Colonic mucosa (tissue), 4 donors: ENCODE measurements around the gene FILIP1L. TPM values are rescaled to one million over a fixed set of nuclear protein-coding genes. Genes with fewer than 3 reads are reported as not detected.

Experiments used
- DNase-seq: peaks from one replicate; pipeline ENCODE4 v3.0.0-alpha.2; 2020
- H3K27ac ChIP-seq: fragments of 200-600 bp; one replicate; pipeline ENCODE4 v1.8.0; 2021
- H3K27me3 ChIP-seq: fragments of 200-600 bp; one replicate; pipeline ENCODE4 v1.8.0; 2021
- H3K36me3 ChIP-seq: fragments of 200-600 bp; one replicate; pipeline ENCODE4 v1.8.0; 2021
- H3K4me1 ChIP-seq: fragments of 200-600 bp; one replicate; pipeline ENCODE4 v1.8.0; 2021; ENCODE audit warnings: mild to moderate bottlenecking
- H3K4me3 ChIP-seq: fragments of 200-600 bp; one replicate; pipeline ENCODE4 v1.8.0; 2021
- H3K9ac ChIP-seq, 2 donors: one replicate each; pipeline ENCODE4 v1.7.0; 2013; ENCODE audit warnings: control low read depth in 2 of 2, low read depth in 2 of 2, low read length in 2 of 2
- H3K9me3 ChIP-seq: fragments of 200-600 bp; one replicate; pipeline ENCODE4 v1.8.0; 2021
- intact Hi-C: fragments of 100-400 bp; cut with DNase I; formaldehyde crosslinking; loops from one replicate; pipeline ENCODE4 v1.14.1; 2022
- total RNA-seq, 2 donors: library from RNA; stranded (reverse); fragmentation: NEBNext Ultra II Directional in 1 of 2; extraction: Animal tissue kit (Norgen Biotek cat#: 25700) in 1 of 2; gene quantifications; one replicate each; pipeline ENCODE4 v1.2.1, GENCODE V29; 2021
- TF ChIP-seq, protein P1 (sequence below): fragments of 200-600 bp; IDR thresholded peaks from one replicate; pipeline ENCODE4 v1.8.0; 2022; ENCODE audit warnings: antibody characterized with exemption, mild to moderate bottlenecking
- donor health status: healthy.
- donor health status: DM: no; HTN: no; CAD: no.
- donor health status: DM: no; HTN: no; CAD: no.

Gene FILIP1L
- total RNA-seq, 2 donors from 2014 or later, result 3.7 to 29.0 TPM

DNA sequence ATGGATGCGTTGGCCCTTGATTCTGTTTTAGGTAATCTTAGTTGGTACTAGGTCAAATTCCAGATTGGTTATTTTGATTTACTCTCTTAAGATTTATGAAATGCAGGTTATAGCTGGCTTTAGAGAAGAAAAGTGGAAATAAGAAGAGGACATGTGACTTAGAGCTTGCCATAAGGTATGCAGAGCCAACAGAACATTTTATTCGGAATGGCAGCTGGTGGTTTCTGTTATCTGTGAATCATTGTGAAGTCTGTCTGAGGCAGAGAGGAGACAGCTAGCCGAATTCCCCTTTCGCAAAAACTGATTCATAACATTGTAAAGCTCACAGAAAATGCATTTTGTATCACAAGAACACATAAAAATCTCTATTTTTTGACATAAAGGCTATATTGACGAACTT, 82.1 kb downstream of the FILIP1L start:
- Histone ChIP-seq H3K9ac (no peak overlapping the region), H3K27me3 (no peaks in the 10 kb centered on the region), H3K9me3 (no peaks in the 10 kb centered on the region), H3K27ac (no peak overlapping the region), H3K4me3 (no peak overlapping the region), H3K36me3 (no peaks in the 10 kb centered on the region), H3K4me1 (no peaks in the 10 kb centered on the region)
- TF ChIP-seq, protein P1, sequence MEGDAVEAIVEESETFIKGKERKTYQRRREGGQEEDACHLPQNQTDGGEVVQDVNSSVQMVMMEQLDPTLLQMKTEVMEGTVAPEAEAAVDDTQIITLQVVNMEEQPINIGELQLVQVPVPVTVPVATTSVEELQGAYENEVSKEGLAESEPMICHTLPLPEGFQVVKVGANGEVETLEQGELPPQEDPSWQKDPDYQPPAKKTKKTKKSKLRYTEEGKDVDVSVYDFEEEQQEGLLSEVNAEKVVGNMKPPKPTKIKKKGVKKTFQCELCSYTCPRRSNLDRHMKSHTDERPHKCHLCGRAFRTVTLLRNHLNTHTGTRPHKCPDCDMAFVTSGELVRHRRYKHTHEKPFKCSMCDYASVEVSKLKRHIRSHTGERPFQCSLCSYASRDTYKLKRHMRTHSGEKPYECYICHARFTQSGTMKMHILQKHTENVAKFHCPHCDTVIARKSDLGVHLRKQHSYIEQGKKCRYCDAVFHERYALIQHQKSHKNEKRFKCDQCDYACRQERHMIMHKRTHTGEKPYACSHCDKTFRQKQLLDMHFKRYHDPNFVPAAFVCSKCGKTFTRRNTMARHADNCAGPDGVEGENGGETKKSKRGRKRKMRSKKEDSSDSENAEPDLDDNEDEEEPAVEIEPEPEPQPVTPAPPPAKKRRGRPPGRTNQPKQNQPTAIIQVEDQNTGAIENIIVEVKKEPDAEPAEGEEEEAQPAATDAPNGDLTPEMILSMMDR, result no peak
- intact Hi-C loops, result no loop called here
- DNase-seq, result no peak

DNA sequence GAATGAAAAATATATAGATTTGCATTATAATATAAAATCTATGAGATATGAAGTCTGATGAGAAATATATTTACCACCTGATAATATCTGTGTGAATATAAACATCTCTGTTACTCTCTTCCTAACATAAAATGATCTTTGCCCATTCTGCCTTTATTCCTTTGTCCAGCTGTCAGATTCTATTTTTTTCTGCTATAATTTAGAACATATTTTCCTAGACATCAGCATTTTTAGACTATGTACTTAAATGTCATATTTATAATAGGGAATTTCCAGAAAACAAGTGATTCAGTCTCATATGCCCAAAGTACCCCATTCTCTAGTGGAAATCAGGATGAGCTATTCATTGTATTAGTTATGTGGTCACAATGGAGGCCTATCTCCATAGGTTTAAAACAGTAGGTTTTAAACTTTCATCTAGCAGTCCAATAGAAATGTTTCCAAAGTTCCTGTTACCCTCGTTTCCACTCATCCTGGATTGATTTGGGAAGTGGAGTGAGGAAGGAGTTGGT, 83.3 kb downstream of the FILIP1L start:
- H3K27me3 ChIP-seq, result no peaks in the 10 kb centered on the region
- no peaks in the 10 kb centered on the region for H3K4me1 ChIP-seq
- DNase-seq, result no peak
- intact Hi-C loops, result no loop called here
- TF ChIP-seq, protein P1, result no peak
- H3K4me3 ChIP-seq, result no peak overlapping the region
- no peaks in the 10 kb centered on the region for H3K9me3 ChIP-seq
- H3K36me3 ChIP-seq, result no peaks in the 10 kb centered on the region
- H3K9ac ChIP-seq, result no peak overlapping the region
- no peak overlapping the region for H3K27ac ChIP-seq

DNA sequence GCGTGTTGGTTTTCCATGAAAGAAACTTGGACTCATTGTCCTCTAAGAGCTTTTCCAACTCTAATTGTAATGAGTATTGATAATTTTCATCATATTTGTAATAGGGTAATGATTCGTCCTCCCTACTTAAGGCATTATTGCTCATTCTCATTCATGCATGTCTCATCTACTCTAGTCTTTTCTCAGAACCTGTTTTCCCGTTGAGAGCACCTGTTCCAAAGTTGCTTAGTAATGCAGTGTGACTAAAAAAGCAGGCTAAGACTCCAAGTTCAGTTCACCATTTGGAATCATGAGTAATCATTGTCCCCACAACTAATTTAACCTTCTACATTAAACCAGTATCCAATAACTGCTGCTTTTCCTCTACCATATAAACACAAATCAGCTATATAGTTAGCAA, 84.0 kb downstream of the FILIP1L start:
- H3K27ac ChIP-seq, result no peak overlapping the region
- no peaks in the 10 kb centered on the region for H3K4me1 ChIP-seq
- H3K9ac ChIP-seq, result no peak overlapping the region
- TF ChIP-seq, protein P1, result no peak
- intact Hi-C loops, result no loop called here
- H3K36me3 ChIP-seq, result no peaks in the 10 kb centered on the region
- no peak for DNase-seq
- H3K9me3 ChIP-seq, result no peaks in the 10 kb centered on the region
- H3K27me3 ChIP-seq, result no peaks in the 10 kb centered on the region
- H3K4me3 ChIP-seq, result no peak overlapping the region

DNA sequence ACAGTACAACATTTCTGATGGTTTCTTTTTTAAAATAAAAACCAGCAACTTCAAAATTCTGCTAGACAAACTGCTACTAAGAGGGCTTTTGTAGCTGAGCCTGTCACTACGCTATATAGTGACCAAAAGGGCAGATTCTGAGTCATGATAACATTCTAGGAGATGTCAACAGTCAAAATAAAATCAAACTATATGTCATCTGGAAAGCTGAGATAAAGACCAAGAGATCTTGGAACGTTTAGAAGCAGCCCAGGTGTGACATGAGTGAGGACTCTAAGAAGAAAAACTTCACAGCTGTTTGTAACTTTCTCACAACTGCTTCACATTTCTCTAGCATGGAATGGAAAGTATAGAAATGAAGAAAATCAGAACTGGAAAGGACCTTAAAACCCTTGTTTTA, 84.6 kb downstream of the FILIP1L start:
- Histone ChIP-seq H3K36me3 (no peaks in the 10 kb centered on the region), H3K27ac (no peak overlapping the region), H3K9ac (no peak overlapping the region), H3K27me3 (no peaks in the 10 kb centered on the region), H3K4me1 (no peaks in the 10 kb centered on the region), H3K9me3 (no peaks in the 10 kb centered on the region), H3K4me3 (no peak overlapping the region)
- intact Hi-C loops, result no loop called here
- no peak for DNase-seq
- TF ChIP-seq, protein P1, result no peak

DNA sequence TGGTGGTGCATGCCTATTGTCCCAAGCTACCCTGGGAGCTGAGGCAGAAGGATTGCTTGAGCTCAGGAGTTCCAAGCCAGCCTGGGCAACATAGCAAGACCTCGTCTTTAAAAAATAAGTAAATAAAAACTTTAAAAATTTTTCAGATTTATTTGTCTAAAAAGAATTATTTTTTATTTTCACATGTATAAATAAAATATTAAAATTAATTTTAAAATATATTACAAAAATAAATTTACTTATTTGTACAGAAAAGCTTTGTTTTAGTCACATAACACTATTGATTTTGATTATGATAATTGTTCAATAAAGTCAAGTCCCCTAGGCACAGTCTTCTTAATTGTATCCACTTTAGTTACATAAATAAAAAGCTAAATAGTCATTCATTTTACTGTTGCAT, 85.2 kb downstream of the FILIP1L start:
- no peaks in the 10 kb centered on the region for H3K36me3 ChIP-seq
- no peaks in the 10 kb centered on the region for H3K27me3 ChIP-seq
- H3K9ac ChIP-seq, result no peak overlapping the region
- intact Hi-C loops, result no loop called here
- no peak overlapping the region for H3K4me3 ChIP-seq
- no peak for DNase-seq
- H3K27ac ChIP-seq, result no peak overlapping the region
- H3K4me1 ChIP-seq, result no peaks in the 10 kb centered on the region
- H3K9me3 ChIP-seq, result no peaks in the 10 kb centered on the region
- TF ChIP-seq, protein P1, result no peak
